MM.1S (cell line): ENCODE results near the gene PPP6R2.

ENCODE experiments used
- DNase-seq: peaks from one replicate; pipeline ENCODE4 v3.0.0-alpha.2; 2015
- H2AFZ ChIP-seq: fragments of 300-600 bp; sonication (generic); 2 replicates; pipeline ENCODE4 v1.6.0; 2016; ENCODE audit warnings: antibody characterized with exemption, low read length
- H3F3A ChIP-seq: fragments of 300-600 bp; sonication (generic); 2 replicates; pipeline ENCODE4 v1.6.1; 2016; ENCODE audit warnings: mild to moderate bottlenecking, antibody characterized with exemption, low read length, moderate library complexity, mixed read lengths; ENCODE audit not compliant: insufficient read depth
- H3K27ac ChIP-seq: fragments of 300-600 bp; sonication (generic); 2 replicates; pipeline ENCODE4 v1.5.1; 2016; ENCODE audit warnings: mild to moderate bottlenecking, low read length
- H3K27me3 ChIP-seq: fragments of 300-600 bp; sonication (generic); replicated peaks from 2 replicates; pipeline ENCODE4 v1.6.0; 2016; ENCODE audit warnings: low read length; ENCODE audit not compliant: insufficient read depth
- H3K36me3 ChIP-seq: fragments of 300-600 bp; sonication (generic); replicated peaks from 2 replicates; pipeline ENCODE4 v1.6.1; 2016; ENCODE audit warnings: mild to moderate bottlenecking, low read length, mixed read lengths; ENCODE audit not compliant: insufficient read depth
- H3K4me1 ChIP-seq: fragments of 300-600 bp; sonication (generic); 2 replicates; pipeline ENCODE4 v1.6.1; 2016; ENCODE audit warnings: low read length, mixed read lengths
- H3K4me2 ChIP-seq: fragments of 300-600 bp; sonication (generic); 2 replicates; pipeline ENCODE4 v1.6.0; 2016; ENCODE audit warnings: low read depth, low read length
- H3K4me3 ChIP-seq: fragments of 300-600 bp; sonication (generic); 2 replicates; pipeline ENCODE4 v1.5.1; 2016; ENCODE audit warnings: low read length, mixed read lengths
- H3K79me2 ChIP-seq: fragments of 300-600 bp; sonication (generic); 2 replicates; pipeline ENCODE4 v1.6.1; 2016; ENCODE audit warnings: mixed run types, low read length, mixed read lengths
- H3K9ac ChIP-seq: fragments of 300-600 bp; sonication (generic); 2 replicates; pipeline ENCODE4 v1.6.1; 2016; ENCODE audit warnings: low read length, mixed read lengths
- H3K9me2 ChIP-seq: fragments of 300-600 bp; sonication (generic); replicated peaks from 2 replicates; pipeline ENCODE4 v1.6.1; 2016; ENCODE audit warnings: mild to moderate bottlenecking, low read length, mixed read lengths; ENCODE audit not compliant: insufficient read depth
- H3K9me3 ChIP-seq: fragments of 300-600 bp; sonication (generic); replicated peaks from 2 replicates; pipeline ENCODE4 v1.6.1; 2016; ENCODE audit warnings: mild to moderate bottlenecking, low read length, mixed read lengths; ENCODE audit not compliant: insufficient read depth
- H4K20me1 ChIP-seq: fragments of 300-600 bp; sonication (generic); 2 replicates; pipeline ENCODE4 v1.6.1; 2016; ENCODE audit warnings: mild to moderate bottlenecking, low read length, moderate library complexity, mixed read lengths; ENCODE audit not compliant: insufficient read depth
- EZH2 ChIP-seq: fragments of 300-600 bp; sonication (generic); optimal IDR thresholded peaks from 2 replicates; pipeline ENCODE3; 2017; ENCODE audit warnings: low read depth, mild to moderate bottlenecking, antibody characterized with exemption, low read length, mixed read lengths
- EZH2phosphoT487 ChIP-seq: fragments of 300-600 bp; sonication (generic); IDR thresholded peaks from 2 replicates; pipeline ENCODE4 v1.6.1; 2018; ENCODE audit warnings: antibody characterized with exemption, low read length
- TF ChIP-seq, protein P1 (sequence below): fragments of 300-600 bp; sonication (generic); IDR thresholded peaks from 2 replicates; pipeline ENCODE4 v1.5.1; 2016; ENCODE audit warnings: antibody characterized with exemption, low read length, mixed read lengths

Gene PPP6R2

DNA sequence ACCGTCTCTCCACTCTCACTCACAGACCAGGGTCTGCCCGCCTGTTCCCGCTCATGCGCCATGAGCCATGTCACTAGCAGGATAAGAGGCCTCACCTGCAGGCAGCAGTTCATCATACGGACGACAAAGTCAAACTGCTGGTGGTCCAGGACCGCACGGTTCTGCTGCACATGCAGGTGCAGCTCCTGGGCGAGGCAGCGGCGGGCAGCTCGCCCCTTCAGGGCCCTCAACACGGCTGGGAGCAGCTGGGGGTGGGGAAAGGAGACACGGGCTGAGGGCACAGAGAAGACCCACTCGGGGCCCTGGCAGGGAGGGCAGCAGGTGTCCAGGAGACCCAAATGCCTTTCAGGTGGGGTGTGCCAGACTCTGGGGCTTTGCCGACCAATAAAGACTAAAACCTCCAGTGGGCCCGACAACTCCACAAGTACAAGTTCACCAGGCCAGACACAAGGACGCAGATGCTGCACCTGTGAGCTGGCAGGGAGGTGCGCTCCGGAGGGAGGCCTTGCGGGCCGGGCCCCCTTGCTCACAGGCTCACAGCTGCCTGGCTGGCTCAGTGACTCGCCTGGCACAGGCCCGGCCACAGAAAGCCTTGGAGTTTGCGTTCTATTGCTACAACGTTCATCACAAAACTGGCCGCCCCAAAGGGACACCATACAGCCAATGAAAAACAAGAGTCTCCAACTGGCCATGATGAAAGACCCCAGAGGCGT lies 120.2 kb downstream of the PPP6R2 start:
- TF ChIP-seq, protein P1, sequence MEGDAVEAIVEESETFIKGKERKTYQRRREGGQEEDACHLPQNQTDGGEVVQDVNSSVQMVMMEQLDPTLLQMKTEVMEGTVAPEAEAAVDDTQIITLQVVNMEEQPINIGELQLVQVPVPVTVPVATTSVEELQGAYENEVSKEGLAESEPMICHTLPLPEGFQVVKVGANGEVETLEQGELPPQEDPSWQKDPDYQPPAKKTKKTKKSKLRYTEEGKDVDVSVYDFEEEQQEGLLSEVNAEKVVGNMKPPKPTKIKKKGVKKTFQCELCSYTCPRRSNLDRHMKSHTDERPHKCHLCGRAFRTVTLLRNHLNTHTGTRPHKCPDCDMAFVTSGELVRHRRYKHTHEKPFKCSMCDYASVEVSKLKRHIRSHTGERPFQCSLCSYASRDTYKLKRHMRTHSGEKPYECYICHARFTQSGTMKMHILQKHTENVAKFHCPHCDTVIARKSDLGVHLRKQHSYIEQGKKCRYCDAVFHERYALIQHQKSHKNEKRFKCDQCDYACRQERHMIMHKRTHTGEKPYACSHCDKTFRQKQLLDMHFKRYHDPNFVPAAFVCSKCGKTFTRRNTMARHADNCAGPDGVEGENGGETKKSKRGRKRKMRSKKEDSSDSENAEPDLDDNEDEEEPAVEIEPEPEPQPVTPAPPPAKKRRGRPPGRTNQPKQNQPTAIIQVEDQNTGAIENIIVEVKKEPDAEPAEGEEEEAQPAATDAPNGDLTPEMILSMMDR = no peak
- TF ChIP-seq EZH2 (no peak), EZH2phosphoT487 (no peak)
- no peak overlapping the region for H2AFZ ChIP-seq
- no peaks in the 10 kb centered on the region for H3K9me3 ChIP-seq
- peaks cover 12% of the 10 kb centered on the region for H3K79me2 ChIP-seq
- no peak overlapping the region for H3K27ac ChIP-seq
- no peaks in the 10 kb centered on the region for H3K9me2 ChIP-seq
- no peak overlapping the region for H3K4me2 ChIP-seq
- H3K4me1 ChIP-seq = no peaks in the 10 kb centered on the region
- H3K9ac ChIP-seq = no peak overlapping the region
- no peaks in the 10 kb centered on the region for H3K27me3 ChIP-seq
- no peak for DNase-seq
- no peak overlapping the region for H3K4me3 ChIP-seq
- no peaks in the 10 kb centered on the region for H3F3A ChIP-seq
- H4K20me1 ChIP-seq = no peaks in the 10 kb centered on the region
- H3K36me3 ChIP-seq = no peaks in the 10 kb centered on the region; the same call in none of the 2 replicates

DNA sequence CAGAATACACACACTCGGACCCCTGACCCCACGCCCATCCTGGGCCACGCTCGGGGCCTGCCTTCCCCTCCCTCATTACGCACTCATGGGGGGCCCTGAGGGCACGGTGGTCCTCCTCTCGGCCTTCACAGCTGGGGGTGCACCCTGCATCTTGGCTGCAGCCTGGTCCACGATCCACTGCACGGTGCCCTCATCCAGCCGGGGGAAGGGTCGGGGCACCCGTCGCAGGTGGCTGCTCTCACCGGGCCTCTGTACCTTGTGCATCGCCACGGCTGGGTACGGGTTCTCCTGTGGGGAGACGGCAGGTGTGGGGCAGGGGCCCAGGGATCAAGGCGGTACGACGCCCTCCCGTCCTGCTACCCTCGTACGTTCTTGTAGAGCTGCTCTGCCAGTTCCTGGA lies 121.3 kb downstream of the PPP6R2 start:
- no peak for TF ChIP-seq EZH2
- H3K36me3 ChIP-seq = no peaks in the 10 kb centered on the region; the same call in none of the 2 replicates

DNA sequence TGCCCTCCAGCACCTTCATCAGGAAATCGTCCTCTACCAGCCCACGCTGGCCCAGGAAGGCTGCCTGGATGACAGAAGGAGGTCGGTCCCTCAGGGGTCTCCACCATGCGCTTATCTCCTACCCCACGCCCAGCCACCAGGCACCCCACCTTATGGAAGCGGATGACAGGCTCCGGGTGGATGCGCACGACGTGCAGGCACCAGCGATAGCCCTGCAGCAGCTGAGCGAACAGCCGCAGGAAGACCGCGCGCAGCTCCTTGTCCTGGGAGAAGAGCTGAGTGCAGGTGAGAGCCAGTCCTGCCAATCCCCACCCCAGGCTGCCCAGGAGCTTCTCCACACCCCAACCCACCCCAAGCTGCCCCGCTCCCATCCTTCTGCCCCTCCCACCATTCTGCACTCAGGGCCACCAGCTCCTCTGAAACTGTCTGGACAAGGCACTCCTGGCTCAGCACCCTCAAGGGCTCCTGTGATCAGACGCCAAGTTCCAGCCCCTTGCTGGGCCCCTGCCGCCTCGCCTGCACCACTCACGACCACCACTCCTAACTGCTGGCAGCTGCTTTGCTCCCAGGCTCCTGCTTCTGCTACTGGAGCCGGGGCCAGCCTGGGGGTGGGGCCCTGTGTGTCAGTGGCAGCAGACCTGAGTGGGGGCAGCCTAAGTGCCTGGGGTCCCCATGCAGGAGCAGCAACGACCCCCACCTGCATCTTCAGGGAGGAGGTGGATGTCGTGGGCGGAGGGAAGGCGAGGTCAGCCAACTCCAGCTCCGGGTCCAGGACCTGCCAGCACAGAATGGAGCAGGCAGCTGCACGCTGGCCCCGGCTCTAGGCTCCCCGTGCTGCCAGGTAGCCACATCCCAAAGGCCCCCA lies 122.2 kb downstream of the PPP6R2 start:
- H3F3A ChIP-seq = peaks cover 13% of the 10 kb centered on the region

More for the DNA sequence above, 121.3 kb downstream of the PPP6R2 start:
- H2AFZ ChIP-seq = no peak overlapping the region
- no peaks in the 10 kb centered on the region for H3K9me2 ChIP-seq
- no peaks in the 10 kb centered on the region for H3K9me3 ChIP-seq
- H3K9ac ChIP-seq = no peak overlapping the region
- no peak for DNase-seq
- H3K27me3 ChIP-seq = no peaks in the 10 kb centered on the region
- no peak overlapping the region for H3K4me2 ChIP-seq
- no peak overlapping the region for H3K27ac ChIP-seq
- H3K4me3 ChIP-seq = no peak overlapping the region
- peaks cover 6% of the 10 kb centered on the region; the same call in 1 of the 2 replicates for H3F3A ChIP-seq
- H3K4me1 ChIP-seq = peaks cover 6% of the 10 kb centered on the region
- peaks cover 23% of the 10 kb centered on the region for H3K79me2 ChIP-seq
- H4K20me1 ChIP-seq = no peaks in the 10 kb centered on the region

More for the DNA sequence above, 122.2 kb downstream of the PPP6R2 start:
- H3K4me3 ChIP-seq = no peak overlapping the region
- H4K20me1 ChIP-seq = no peaks in the 10 kb centered on the region
- no peaks in the 10 kb centered on the region for H3K9me2 ChIP-seq
- TF ChIP-seq EZH2 (no peak), EZH2phosphoT487 (no peak)
- TF ChIP-seq, protein P1 = no peak
- no peak overlapping the region for H2AFZ ChIP-seq
- H3K27me3 ChIP-seq = no peaks in the 10 kb centered on the region
- H3K9me3 ChIP-seq = no peaks in the 10 kb centered on the region
- no peak for DNase-seq
- H3K4me2 ChIP-seq = no peak overlapping the region
- no peak overlapping the region for H3K9ac ChIP-seq
- H3K27ac ChIP-seq = no peak overlapping the region
- peaks cover 13% of the 10 kb centered on the region for H3K4me1 ChIP-seq
- peaks cover 31% of the 10 kb centered on the region for H3K79me2 ChIP-seq
- H3K36me3 ChIP-seq = no peaks in the 10 kb centered on the region; the same call in none of the 2 replicates
